Fibroblast of peridontal ligament (primary cell): Measurements from ENCODE around the gene TBC1D22A.
A peak's percentile ranks its signal among the peaks of the same experiment; 100 is the strongest.

ENCODE experiments used
- DNase-seq: peaks from one replicate; pipeline ENCODE4 v3.0.0-alpha.2; 2010; ENCODE audit errors: extremely low read depth

Gene TBC1D22A

DNA sequence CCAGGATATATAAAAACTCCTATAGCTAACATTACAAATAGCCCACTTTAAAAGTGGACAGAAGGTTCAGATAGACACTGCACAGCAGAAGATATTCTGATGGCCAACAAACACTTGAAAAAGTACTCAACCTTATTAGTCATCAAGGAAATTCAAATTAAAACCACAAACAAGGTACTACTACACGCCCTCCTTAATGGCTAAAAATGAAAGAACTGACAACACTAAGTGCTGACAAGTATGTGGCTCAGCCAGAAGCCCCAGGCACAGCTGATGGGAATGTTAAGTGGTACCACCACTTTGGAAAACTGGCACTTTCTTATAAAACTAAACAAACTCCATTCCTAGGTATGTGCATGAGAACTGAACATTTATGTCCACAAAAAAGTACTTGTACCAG, 320.1 kb downstream of the TBC1D22A start:
- DNase-seq = no peak

DNA sequence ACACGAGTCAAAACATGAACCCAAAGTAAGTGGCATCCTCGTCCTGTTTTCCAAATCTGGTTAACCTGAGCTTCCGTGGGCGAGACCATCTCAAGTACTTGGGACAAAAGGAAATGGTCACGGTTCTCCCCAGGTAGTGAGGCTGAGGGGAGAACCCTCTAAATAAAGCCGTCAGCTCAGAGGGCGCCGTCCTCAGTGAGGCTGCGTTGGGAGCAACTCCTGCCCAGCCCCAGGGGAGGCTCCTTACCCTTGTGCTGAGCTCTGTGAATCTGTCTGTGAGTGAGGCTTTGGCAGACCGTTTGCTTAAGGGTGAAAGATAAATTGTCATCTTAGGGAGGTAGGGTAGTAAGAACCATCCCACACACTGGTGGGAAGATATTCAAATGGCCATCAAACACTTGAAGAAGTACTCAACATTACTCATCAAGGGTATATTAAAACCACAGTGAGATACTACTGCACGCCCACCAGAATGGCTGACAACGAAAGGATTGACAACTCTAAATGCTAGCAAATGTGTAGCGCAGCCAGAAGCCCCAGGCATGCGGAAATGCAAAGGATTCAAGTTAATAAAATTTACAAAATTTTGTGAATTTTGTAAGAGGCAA, 321.0 kb downstream of the TBC1D22A start:
- DNase-seq = no peak

DNA sequence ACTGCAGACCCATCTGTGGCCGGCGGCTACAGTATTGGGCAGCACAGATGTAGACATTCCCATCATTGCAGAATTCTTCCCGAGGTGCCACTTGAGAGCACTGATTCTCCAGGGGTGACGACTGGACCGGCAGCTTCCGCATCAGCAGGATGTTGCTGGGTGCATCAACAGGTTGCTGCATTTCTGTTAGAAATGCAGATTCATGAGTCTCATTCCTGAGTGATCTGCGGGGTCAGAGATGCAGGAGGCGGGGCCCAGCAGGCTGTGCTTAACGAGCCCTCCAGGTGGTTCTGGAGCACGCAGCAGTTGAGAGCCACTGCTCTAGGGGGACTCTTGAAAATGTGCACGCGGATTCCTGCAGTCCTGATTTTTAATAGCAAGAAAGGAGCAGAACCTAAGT, 321.8 kb downstream of the TBC1D22A start:
- DNase-seq = no peak

DNA sequence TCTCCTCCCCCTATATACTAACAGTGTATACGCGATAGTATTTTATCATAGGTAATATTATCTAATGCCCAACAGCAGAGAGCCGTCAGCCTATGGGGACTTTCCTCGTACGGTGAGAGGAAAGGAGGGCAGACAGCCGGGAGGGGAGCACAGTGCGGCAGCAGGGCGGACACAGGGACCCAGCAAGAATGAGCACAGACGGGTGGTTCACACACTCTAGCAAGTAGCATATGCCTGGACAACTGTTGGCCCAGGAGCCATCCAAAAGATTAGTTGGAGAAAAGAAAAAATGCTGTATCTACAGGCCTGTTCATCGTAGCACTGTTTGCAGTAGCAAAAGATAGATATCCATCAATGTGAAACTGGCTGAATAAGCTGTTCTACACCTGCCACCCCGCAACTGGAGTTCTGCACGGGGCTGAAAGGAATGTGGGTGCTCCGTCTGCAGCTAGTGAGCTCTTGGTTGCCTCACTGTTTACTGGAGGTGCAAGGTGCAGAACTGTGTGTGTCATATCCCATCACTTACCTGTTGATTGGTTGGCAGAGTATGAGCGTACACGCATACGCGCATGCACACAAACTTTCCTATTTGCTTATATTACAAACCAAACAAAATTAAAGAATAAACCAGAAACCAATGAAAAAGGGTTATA, 324.3 kb downstream of the TBC1D22A start:
- no peak for DNase-seq

DNA sequence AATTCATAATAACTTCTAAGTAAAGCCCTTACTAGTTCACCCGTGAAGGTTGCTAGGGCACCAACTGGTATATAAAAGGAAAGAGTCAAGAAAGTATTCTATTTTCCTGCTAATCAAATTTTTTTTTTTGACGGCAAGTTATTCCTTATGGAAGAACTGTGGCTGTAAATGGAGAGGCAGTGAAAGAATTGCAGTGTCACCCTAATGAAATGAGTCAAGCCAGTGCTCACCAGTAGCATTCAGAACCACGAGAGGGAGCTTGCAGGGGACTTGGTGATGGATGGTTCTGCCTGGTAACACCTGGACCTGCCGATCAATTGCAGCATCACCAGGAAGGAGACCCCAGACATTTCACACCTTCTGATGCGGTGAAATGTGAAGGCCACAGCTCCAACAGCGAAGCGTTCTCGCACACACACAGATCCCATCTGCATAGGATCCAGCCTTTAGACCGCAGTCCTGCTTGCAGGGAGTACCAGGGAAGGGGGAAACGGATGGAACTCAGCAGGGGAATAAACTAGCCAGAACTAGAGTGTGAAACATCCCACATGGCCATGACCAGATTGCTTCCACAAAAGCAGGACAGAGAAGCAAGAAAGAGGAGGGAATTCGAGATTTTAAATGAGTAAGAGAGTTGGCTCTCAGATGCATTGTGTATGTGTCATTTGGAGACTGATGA, 326.2 kb downstream of the TBC1D22A start:
- DNase-seq = no peak

DNA sequence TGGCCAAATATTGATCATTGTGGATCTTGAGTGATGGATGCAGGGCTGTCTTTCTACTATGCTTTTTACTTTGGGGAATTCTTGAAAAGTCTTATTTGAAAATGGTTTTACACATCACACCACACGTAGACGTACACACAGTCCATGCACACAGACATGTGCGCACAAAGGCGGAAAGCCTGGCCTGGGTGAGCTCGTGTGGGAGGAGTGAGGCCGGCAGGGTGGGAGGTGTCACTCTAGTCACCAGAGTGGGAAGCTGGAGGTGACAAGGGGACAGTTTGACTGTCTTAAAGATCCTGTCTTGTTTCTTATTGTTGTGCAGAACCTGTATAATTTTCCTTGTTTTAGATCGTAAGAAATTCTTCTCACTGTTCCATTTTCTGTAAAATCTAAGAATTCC, 326.9 kb downstream of the TBC1D22A start:
- no peak for DNase-seq

DNA sequence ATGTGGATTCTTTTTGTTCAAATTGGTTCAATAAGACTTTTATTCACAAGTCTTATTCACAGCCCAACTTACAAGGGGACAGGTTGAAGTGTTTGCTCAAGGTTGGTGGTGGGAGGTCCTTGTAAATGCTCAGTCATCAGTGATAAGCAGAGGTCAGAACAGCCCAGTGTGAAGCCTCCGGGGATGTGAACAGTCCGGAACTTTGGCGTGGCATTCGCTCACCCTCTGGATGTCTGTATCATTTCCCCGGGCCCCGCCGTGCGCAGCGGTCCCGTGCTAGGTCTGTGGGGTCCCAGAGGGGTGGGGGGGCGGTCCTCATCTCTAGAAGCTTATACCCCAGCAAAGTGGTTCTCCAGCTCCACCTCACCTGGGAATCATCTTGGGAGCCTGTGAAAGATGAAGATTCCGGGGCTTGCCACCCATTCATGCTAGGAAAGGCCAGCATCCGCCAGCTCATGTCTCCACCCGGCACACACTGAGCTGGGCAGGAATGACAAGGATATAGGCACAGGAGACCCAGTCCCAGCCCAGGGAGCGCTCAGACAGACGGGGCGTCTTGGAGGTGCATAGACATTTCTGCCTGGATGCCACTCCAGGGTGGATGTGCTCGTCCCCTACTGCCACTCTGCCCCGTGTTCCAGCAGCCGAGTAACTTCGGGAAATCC, 327.5 kb downstream of the TBC1D22A start:
- no peak for DNase-seq

DNA sequence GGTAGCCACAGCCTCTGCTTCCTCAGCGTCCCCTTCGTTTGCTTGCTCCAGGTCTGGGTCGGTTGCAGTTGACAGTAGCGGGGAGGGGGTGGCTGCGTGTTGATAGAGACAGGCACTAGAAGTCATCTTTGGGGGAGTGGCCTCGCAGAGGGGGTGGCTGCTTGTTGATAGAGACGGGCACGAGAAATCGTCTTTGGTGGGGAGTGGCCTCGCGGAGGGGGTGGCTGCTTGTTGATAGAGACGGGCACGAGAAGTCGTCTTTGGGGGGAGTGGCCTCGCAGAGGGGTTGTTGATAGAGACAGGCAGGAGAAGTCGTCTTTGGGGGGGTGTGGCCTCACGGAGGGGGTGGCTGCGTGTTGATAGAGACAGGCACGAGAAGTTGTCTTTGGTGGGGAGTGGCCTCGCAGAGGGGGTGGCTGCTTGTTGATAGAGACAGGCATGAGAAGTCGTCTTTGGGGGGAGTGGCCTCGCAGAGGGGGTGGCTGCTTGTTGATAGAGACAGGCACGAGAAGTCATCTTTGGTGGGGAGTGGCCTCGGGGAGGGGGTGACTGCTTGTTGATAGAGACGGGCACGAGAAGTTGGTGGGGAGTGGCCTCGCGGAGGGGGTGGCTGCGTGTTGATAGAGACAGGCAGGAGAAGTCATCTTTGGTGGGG, 328.3 kb downstream of the TBC1D22A start:
- peak; percentile 57 for DNase-seq

DNA sequence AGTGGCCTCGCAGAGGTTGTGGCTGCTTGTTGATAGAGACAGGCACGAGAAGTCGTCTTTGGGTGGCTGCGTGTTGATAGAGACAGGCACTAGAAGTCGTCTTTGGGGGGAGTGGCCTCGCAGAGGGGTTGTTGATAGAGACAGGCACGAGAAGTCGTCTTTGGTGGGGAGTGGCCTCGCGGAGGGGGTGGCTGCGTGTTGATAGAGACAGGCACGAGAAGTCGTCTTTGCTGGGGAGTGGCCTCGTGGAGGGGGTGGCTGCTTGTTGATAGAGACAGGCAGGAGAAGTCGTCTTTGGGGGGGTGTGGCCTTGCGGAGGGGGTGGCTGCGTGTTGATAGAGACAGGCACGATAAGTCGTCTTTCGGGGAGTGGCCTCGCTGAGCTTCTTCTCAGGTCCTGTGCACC, 328.8 kb downstream of the TBC1D22A start:
- no peak for DNase-seq

DNA sequence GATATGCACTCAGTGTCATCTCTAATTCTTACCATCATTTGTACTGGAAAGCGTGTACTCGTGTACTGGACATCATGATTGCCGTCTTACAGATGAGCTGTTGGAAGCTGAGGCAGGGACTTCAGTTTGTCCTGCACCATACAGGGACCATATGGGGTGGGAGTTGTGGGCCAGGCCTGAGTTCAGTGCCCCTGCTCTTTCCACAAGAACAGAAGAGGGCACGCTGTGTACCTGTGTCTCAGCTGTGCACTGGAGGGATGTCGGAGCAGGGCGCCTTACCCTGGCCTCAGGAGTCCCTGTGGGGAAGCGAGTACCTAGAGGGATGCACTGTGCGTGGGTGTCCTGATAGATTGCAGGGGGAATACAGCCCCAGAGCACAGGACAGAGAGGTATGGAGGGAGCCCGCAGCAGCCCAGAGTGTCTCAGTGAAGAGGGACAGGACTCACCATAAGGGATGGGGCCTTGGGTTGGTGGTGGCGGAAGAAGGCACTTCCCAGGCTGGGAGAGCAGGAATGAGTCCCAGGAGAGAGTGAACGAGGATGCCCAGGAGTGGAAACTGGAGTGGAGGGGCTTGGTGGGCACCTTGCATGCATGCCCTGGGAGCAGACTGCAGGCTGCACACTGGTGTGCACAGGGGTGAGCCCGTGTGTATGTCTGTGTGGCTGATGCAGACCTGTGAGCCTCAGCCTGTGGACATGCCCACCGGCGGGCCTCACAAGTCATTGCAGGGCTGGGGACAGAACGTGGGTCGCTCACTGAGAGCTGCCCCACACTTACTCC, 329.7 kb downstream of the TBC1D22A start:
- no peak for DNase-seq

DNA sequence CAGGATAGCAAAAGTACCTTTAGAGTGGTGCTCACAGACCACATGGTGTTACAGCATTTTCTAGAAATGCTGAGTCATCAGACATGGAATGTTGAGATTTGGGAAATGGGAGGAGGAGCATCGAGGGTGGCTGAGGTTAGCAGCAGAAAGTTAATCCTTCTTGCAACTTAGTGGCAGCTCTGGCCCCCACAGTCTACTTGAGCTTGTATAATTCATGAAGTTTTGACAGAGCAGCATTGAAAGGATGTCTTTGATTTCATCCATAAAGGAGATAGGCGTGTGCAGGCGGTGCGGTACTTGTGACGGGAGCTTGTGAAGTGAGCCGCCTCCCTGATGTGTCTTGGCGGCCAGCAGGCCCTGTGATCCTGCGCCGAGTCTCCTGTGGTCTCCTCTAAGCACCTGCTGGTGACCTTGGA, 330.5 kb downstream of the TBC1D22A start:
- peak; percentile 74 for DNase-seq

DNA sequence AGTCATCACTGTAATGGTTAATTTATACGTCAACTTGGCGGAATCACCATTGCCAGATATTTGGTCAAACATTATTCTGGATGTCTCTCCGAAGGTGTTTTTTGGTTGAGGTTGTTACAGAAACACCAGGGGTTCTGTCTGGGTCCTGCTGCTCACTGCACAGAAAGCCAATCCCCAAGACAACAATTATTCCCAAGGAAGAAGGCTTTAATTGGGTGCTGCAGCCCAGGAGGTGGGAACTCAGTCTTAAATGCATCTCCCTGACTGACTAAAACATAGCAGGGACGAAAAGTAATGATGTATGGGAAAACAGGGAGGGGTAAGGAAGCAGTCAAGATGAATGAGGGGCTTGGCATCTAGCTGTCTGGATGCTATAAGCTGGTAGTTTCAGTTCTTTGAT, 331.3 kb downstream of the TBC1D22A start:
- DNase-seq = no peak

DNA sequence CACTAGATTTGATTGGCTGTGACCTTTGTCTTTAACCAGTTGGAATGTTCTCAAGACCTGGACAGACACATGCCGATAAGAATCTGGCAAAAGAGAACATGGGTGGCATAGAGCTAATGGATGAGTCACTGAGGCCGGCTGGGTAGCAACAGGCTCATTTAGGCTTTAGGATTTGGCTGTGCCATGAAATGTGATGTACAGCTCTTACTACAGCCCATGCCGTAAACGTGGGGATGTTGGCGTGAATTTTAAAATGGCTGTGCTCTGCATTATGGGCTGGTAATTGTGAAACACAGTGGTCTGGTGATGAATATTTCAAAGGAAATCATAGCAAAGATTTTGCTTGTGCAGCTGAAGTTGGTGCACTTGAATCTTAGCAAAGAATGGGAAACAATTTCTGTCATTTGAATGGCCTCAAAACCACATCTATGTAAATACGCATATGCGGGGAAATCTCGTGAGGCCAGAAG, 332.4 kb downstream of the TBC1D22A start:
- DNase-seq = peak; percentile 15

DNA sequence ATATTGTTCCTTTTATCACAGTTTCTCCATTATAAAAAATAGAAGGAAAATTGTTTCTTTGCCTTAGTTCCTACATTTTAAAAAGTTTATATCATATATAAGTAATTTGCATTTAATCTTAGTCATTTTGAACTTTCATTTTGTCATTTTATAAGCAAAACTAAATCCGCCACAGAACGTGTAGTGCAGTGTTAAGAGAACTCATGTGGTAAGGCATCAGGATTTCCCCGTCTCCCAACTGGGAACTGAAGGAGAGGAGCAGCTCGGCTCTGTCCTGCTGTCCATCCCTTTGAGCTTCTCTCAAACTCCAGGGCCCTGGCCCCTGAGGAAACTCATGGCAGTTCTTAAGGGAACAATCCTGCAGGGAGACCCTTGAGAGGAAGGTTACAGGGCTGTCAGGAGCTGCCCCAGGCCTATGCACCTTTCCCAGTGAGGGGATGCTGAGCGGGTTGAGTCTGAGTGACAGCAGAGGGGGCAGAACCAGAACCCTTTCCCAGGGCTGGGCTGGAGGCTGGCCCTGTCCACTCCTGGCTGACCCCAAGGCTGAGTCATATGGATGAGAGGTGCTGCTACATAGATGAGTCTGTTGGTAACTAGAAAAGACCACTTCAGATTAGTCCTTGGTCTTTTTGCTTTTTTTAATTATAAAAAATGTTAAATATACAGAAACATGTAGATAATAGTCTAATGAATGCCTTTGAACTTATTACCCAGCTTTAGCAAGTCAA, 333.1 kb downstream of the TBC1D22A start:
- no peak for DNase-seq

DNA sequence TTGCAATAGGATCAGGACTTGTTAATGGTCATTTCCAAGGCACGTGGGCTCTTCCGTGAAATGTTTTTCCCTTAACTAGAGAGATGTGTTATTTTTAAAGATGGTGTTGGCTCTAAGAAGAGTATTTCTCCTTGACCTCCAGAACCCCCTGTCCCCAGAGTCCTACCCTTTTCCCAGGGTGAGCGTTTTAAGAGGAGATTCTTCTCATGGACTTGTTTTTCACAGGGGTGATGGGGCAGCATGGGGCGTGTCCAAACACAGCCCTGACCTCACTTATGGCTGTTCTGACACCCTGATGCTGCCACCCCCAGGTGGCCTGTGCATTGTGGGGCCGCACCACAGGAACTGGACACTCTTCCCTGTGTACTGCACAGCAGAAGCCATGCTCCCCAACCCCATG, 335.7 kb downstream of the TBC1D22A start:
- no peak for DNase-seq

DNA sequence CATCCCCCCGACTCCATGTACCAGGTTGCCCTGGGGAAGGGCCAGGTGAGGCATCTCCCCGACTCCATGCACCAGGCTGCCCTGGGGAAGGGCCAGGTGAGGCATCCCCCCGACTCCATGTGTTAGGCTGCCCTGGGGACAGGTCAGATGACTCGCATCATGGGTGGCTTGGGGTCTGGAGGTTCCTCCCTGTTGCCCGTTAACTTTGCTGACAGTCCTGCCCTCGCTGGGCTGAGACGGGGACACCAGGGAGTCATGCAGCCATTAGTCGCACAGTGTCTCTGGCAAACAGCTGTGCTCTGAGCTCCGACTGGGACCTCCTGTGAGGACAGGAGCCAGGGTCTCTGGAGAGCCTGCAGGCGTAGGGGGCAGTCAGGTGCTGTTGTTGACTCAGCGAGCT, 336.1 kb downstream of the TBC1D22A start:
- DNase-seq = no peak

DNA sequence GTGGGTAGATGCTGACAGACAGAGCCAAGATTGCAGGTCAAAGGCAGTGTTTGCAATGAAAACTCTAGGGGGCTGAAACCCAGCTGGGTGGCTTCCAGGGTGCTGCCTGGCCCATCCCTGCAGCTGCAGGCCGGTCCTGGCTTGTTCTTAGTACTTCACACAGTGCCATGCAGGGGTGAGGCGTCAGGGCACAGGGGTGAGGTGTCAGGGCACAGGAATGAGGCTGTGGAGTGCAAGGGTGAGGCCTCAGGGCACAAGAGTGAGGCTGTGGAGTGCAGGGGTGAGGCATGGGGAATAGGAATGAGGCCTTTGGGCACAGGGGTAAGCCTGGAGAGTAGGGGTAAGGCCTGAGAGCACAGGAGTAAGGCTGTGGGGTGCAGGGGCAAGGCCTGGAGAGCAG, 337.6 kb downstream of the TBC1D22A start:
- DNase-seq = no peak

DNA sequence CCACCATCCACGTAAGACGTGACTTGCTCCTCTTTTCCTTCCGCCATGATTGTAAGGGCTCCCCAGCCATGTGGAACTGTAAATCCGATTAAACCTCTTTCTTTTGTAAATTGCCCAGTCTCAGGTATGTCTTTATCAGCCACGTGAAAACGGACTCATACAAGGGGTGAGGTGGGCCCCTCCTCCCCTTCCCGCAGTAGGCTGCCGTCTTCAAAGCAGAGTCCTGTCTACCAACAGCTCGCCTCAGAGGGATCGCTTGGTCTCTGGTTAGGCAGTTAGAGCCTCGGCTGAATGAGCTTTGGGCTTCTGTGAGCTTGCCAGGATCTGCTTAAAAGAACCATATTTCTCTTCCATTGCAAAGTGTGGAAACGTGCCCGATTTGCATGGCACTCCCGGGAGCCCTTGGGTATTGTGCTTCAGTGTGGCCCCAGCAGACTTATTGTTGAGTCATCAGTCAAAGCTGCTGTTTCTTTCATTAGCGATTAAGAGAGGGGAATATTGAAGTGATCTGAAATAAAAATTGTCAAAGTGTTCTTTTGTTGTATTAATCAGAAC, 338.3 kb downstream of the TBC1D22A start:
- DNase-seq = no peak

DNA sequence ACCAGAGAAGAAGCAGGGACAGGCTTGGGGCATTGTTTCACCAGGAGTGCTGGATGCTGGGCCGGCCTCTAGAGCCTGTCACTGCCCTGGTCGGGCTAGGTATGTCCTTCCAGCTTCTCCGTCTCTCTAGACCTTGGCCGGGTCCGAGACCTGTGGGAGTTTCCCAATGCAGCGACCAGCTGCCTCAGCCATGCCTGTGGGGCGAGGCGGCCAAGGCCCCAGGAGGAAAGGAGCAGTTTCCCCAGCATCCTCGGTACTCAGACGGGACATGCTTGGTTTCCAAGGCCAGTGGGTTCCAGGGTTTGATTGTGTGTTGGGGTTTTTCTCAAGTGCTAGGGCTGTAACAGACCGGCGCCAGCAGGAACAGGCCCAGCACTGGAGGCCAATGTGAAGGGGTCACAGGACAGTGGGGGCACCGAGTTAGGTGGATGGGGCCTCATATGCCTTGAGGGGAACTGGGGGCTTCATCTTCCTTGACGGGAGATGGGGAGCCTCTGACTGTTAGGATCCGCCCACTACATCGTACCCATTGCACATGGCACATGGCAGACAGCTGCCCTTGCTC, 339.0 kb downstream of the TBC1D22A start:
- DNase-seq = no peak

DNA sequence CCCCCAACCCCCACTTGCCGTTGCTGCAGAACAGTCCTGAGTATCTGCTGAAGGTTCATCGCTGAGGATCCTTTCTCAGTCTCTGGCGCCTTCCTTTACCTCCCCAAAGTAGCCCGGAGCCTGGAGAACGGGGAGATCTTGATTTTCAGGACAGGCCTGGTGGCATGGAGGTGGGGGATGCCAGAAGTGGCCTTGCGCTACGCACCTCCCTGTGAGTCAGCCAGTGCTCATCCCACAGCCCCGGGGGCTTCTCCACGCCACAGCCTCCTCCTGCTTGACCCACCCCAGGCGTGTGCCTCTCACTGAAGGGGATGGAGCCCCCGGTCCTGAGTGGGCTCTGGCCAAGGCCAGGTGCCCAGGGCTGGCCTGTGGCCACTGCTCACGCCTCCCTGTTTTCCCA, 339.6 kb downstream of the TBC1D22A start:
- DNase-seq = no peak
